Esophagus muscularis mucosa (tissue), 4 donors: ENCODE data around the gene BMPR1A.

Source experiments
- EP300 ChIP-seq: sonication (generic); formaldehyde crosslinking; IDR thresholded peaks from one replicate; pipeline ENCODE4 v1.6.1; 2017; ENCODE audit warnings: antibody characterized with exemption
- POLR2A ChIP-seq: fragments of 450-650 bp; IDR thresholded peaks from one replicate; pipeline ENCODE4 v1.6.1; 2017; ENCODE audit warnings: antibody characterized with exemption, moderate library complexity, mild to moderate bottlenecking, low read depth
- TF ChIP-seq, protein P1 (sequence below), 3 experiments: fragments of 200-600 bp in 2 of 3; fragments of 450-650 bp in 1 of 3; sonication (generic) in 2 of 3; IDR thresholded peaks; one replicate each; pipeline ENCODE4 v1.5.1; 2017 to 2019; ENCODE audit warnings: antibody characterized with exemption in 3 of 3, mild to moderate bottlenecking in 2 of 3, moderate library complexity in 1 of 3

DNA sequence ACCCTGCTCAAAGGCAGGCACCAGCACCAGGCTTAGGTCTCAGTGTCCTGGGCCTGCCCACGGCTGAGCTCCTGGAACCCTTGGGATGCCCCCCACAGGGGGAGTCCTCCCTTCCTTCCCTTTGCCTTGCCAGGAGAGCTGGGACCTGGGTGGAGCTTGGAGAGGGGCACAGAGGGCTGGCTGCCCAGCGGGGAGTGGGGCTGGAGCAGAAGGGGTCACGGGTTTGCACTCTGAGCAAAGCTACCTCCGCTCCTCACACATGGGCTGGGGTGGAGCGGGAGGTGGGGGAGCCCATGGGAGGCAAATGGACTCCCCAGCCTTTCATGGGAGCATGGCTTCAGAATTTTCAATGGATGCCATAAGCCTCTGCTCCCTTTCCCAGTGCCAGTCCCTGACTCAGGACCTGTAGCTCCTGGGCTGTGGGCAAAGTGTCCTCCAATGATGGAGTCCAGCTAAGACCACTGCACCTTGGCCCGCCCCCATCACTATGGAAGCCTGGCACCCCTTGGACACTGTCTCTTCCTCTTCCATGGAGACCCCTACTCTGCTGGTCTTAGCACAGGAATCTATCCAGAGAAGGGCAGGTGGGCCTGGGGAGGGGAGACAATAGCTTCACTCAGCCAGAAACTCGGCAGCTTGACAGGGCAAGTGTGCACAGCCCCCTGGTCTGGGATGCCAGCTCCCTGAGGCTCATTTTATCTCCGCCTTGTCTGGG lies 48.2 kb upstream of the BMPR1A start:
- TF ChIP-seq, protein P1, sequence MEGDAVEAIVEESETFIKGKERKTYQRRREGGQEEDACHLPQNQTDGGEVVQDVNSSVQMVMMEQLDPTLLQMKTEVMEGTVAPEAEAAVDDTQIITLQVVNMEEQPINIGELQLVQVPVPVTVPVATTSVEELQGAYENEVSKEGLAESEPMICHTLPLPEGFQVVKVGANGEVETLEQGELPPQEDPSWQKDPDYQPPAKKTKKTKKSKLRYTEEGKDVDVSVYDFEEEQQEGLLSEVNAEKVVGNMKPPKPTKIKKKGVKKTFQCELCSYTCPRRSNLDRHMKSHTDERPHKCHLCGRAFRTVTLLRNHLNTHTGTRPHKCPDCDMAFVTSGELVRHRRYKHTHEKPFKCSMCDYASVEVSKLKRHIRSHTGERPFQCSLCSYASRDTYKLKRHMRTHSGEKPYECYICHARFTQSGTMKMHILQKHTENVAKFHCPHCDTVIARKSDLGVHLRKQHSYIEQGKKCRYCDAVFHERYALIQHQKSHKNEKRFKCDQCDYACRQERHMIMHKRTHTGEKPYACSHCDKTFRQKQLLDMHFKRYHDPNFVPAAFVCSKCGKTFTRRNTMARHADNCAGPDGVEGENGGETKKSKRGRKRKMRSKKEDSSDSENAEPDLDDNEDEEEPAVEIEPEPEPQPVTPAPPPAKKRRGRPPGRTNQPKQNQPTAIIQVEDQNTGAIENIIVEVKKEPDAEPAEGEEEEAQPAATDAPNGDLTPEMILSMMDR (IDR thresholded peaks at IDR 0.05): no peak
- TF ChIP-seq EP300 (no peak), POLR2A (no peak)
